HG02840 (cell line): ENCODE data around the gene JPH3.

ENCODE experiments used
- ATAC-seq: cut with Tn5 transposase; IDR thresholded peaks from one replicate; pipeline ENCODE4 v1.9.1; 2021; ENCODE audit warnings: mild to moderate bottlenecking, moderate library complexity, moderate number of reproducible peaks; ENCODE audit not compliant: unreplicated experiment, low FRiP score

Gene JPH3

GRCh38 chr16:87728026-87728425 lies 125.7 kb downstream of the JPH3 start:
- ATAC-seq = no peak

- ATAC-seq = no peak
Measured at GRCh38 chr16:87729266-87729954, 127.1 kb downstream of the JPH3 start.

- no peak for ATAC-seq
Measured at GRCh38 chr16:87731607-87732006, 129.3 kb downstream of the JPH3 start.

GRCh38 chr16:87733190-87733589 lies 130.9 kb downstream of the JPH3 start:
- ATAC-seq = no peak

- no peak for ATAC-seq
Measured at GRCh38 chr16:87734644-87735043, 132.3 kb downstream of the JPH3 start.

- no peak for ATAC-seq
Measured at GRCh38 chr16:87735270-87736007, 133.1 kb downstream of the JPH3 start.

GRCh38 chr16:87736008-87736382 lies 133.7 kb downstream of the JPH3 start:
- no peak for ATAC-seq

- ATAC-seq = no peak
Measured at GRCh38 chr16:87739801-87740200, 137.5 kb downstream of the JPH3 start.

GRCh38 chr16:87740441-87740840 lies 138.1 kb downstream of the JPH3 start:
- ATAC-seq = no peak

- no peak for ATAC-seq
Measured at GRCh38 chr16:87740909-87741424, 138.7 kb downstream of the JPH3 start.

GRCh38 chr16:87741700-87742415 lies 139.6 kb downstream of the JPH3 start:
- no peak for ATAC-seq

- no peak for ATAC-seq
Measured at GRCh38 chr16:87742781-87743490, 140.6 kb downstream of the JPH3 start.

- no peak for ATAC-seq
Measured at GRCh38 chr16:87744750-87745514, 142.6 kb downstream of the JPH3 start.

- no peak for ATAC-seq
Measured at GRCh38 chr16:87746178-87746577, 143.9 kb downstream of the JPH3 start.
